Measurements from ENCODE around the gene DDX51. TPM values are rescaled to one million over a fixed set of nuclear protein-coding genes. Genes with fewer than 3 reads are reported as not detected.

Gene DDX51
- total and polyA plus RNA-seq, 4 donors, result 2.5 to 7.5 (median 5.5) TPM

DNA sequence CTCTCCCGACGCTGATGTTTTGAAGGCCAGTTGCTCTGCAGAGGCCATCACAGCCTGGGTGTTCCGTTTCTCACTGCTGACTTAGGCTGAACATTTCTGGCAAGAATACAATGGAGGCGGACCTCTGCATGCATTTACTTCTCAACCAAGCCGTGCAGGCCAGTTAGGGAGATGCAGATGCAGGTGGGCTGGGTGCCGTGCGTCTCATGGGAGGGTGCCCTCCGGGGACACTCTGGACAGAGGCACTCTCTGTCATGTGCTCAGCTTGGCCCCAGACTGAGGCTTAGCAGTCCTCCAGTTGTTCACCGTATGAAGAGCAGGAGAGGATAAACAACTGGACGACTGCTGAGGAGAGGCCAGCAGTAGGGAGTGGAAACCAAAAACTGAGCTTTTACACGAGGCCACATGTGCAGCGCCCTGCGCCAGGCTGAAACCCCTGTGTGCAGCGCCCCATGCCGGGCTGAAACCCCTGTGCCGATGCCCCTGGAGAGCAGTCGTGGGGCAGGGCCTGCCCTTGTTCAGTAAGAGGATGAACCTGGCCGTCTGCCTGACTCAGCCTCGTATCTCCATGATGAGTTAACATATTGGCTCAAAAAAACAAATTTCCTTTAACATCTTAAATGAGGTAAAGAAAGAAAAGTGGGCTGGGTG is 32.3 kb downstream of the DDX51 start (continued):
- TF ChIP-seq, protein P1, sequence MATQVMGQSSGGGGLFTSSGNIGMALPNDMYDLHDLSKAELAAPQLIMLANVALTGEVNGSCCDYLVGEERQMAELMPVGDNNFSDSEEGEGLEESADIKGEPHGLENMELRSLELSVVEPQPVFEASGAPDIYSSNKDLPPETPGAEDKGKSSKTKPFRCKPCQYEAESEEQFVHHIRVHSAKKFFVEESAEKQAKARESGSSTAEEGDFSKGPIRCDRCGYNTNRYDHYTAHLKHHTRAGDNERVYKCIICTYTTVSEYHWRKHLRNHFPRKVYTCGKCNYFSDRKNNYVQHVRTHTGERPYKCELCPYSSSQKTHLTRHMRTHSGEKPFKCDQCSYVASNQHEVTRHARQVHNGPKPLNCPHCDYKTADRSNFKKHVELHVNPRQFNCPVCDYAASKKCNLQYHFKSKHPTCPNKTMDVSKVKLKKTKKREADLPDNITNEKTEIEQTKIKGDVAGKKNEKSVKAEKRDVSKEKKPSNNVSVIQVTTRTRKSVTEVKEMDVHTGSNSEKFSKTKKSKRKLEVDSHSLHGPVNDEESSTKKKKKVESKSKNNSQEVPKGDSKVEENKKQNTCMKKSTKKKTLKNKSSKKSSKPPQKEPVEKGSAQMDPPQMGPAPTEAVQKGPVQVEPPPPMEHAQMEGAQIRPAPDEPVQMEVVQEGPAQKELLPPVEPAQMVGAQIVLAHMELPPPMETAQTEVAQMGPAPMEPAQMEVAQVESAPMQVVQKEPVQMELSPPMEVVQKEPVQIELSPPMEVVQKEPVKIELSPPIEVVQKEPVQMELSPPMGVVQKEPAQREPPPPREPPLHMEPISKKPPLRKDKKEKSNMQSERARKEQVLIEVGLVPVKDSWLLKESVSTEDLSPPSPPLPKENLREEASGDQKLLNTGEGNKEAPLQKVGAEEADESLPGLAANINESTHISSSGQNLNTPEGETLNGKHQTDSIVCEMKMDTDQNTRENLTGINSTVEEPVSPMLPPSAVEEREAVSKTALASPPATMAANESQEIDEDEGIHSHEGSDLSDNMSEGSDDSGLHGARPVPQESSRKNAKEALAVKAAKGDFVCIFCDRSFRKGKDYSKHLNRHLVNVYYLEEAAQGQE (IDR thresholded peaks at IDR 0.05), result no peak
- TF ChIP-seq RAD21 (IDR thresholded peaks at IDR 0.05) (no peak), JUND (IDR thresholded peaks at IDR 0.05) (no peak), HNF4A (conservative IDR thresholded peaks at IDR 0.05) (no peak)

DNA sequence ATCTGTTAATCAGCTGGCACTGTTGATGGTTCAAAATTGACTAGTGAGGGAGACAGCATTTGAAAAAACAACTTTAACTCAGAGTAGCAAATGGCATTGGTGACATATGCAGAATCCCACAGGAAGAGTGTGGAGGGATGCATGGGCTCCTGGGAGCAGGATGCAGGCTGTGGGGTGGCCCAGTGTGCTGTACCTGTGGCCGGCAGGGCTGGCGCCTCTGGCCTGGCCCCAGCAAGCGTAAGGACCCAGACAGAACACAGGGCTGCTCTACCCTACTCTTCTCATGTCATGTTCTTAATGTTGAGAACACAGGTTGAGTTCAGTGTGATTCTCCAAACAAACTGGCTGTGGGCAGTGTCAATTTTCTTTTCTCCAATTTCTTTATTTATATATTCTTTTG is 33.4 kb downstream of the DDX51 start:
- H3K27me3 ChIP-seq (ENCODE audit: control insufficient read depth in 4 of 4, insufficient read depth in 4 of 4, low read length in 3 of 4), result no peaks in the 10 kb centered on the region
- H3K4me3 ChIP-seq (ENCODE audit: low read depth in 1 of 3, low read length in 3 of 3), result no peak overlapping the region
- H3K36me3 ChIP-seq (ENCODE audit: control insufficient read depth in 4 of 4, insufficient read depth in 3 of 4, low read depth in 1 of 4, low read length in 3 of 4), result peaks cover 15 to 32% (median 22%) of the 10 kb centered on the region in 4 donors
- TF ChIP-seq NR2F2 (IDR thresholded peaks at IDR 0.05) (no peak), HNF4A (conservative IDR thresholded peaks at IDR 0.05) (no peak), JUND (IDR thresholded peaks at IDR 0.05) (no peak), SP1 (IDR thresholded peaks at IDR 0.05) (no peak), RAD21 (IDR thresholded peaks at IDR 0.05) (no peak), FOXA1 (IDR thresholded peaks at IDR 0.05) (no peak), YY1 (IDR thresholded peaks at IDR 0.05) (no peak)
- TF ChIP-seq, protein P2, sequence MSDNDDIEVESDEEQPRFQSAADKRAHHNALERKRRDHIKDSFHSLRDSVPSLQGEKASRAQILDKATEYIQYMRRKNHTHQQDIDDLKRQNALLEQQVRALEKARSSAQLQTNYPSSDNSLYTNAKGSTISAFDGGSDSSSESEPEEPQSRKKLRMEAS (IDR thresholded peaks at IDR 0.05), result no peak
- TF ChIP-seq, protein P3, sequence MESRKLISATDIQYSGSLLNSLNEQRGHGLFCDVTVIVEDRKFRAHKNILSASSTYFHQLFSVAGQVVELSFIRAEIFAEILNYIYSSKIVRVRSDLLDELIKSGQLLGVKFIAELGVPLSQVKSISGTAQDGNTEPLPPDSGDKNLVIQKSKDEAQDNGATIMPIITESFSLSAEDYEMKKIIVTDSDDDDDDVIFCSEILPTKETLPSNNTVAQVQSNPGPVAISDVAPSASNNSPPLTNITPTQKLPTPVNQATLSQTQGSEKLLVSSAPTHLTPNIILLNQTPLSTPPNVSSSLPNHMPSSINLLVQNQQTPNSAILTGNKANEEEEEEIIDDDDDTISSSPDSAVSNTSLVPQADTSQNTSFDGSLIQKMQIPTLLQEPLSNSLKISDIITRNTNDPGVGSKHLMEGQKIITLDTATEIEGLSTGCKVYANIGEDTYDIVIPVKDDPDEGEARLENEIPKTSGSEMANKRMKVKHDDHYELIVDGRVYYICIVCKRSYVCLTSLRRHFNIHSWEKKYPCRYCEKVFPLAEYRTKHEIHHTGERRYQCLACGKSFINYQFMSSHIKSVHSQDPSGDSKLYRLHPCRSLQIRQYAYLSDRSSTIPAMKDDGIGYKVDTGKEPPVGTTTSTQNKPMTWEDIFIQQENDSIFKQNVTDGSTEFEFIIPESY (IDR thresholded peaks at IDR 0.05), result no peak
- H3K9me3 ChIP-seq (ENCODE audit: control insufficient read depth in 4 of 4, low read length in 3 of 4), result no peaks in the 10 kb centered on the region
- DNase-seq (ENCODE audit: low spot score), result no peak
- H3K27ac ChIP-seq (ENCODE audit: low read depth in 1 of 2, low read length in 2 of 2), result no peak overlapping the region
- no peak overlapping the region for H3K9ac ChIP-seq (ENCODE audit: low read depth in 1 of 2, low read length in 2 of 2)
- WGBS, result 81% methylated on average over 3 of the region's 3 CpGs
- H3K4me1 ChIP-seq (ENCODE audit: control insufficient read depth in 4 of 4, insufficient read depth in 4 of 4, low read length in 3 of 4), result no peaks in the 10 kb centered on the region

DNA sequence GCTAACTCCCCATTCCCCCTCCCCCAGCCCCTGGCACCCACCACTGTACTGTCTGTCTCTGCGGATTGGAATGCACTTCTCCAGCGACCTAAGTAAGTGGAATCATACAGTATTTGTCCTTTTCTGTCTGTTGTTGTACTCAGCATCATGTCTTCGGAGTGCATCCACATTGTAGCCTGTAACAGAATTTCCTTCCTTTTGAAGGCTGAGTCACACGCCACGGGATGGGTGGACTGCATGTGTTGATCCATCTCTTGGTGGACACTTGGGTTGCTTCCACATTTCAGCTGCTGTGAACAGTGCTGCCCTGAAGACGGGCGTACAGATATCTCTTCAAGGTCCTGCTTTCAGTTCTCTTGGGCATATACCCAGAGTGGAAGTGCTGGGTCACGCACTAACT is 34.4 kb downstream of the DDX51 start:
- no peak for DNase-seq (ENCODE audit: low spot score)
- H3K4me3 ChIP-seq (ENCODE audit: low read depth in 1 of 3, low read length in 3 of 3), result no peak overlapping the region
- H3K9ac ChIP-seq (ENCODE audit: low read depth in 1 of 2, low read length in 2 of 2), result no peak overlapping the region
- no peaks in the 10 kb centered on the region for H3K9me3 ChIP-seq (ENCODE audit: control insufficient read depth in 4 of 4, low read length in 3 of 4)
- 93% methylated on average over 8 of the region's 8 CpGs for WGBS
- H3K36me3 ChIP-seq (ENCODE audit: control insufficient read depth in 4 of 4, insufficient read depth in 3 of 4, low read depth in 1 of 4, low read length in 3 of 4), result peaks cover 10 to 29% (median 21%) of the 10 kb centered on the region in 4 donors
- no peak for TF ChIP-seq FOXA1 (IDR thresholded peaks at IDR 0.05)
- TF ChIP-seq, protein P4, sequence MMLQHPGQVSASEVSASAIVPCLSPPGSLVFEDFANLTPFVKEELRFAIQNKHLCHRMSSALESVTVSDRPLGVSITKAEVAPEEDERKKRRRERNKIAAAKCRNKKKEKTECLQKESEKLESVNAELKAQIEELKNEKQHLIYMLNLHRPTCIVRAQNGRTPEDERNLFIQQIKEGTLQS (IDR thresholded peaks at IDR 0.05), result no peak
- no peak overlapping the region for H3K27ac ChIP-seq (ENCODE audit: low read depth in 1 of 2, low read length in 2 of 2)
- no peaks in the 10 kb centered on the region for H3K4me1 ChIP-seq (ENCODE audit: control insufficient read depth in 4 of 4, insufficient read depth in 4 of 4, low read length in 3 of 4)
- no peaks in the 10 kb centered on the region for H3K27me3 ChIP-seq (ENCODE audit: control insufficient read depth in 4 of 4, insufficient read depth in 4 of 4, low read length in 3 of 4)

Measured in liver (tissue), 9 donors.